ENCODE results near the gene MCAT.

- no peak for TF ChIP-seq CTCF (IDR thresholded peaks at IDR 0.05)
- TF ChIP-seq POLR2AphosphoS5 (IDR thresholded peaks at IDR 0.05), result peak in 1 of 3 donors; percentile 34
- no peak for TF ChIP-seq POLR2A (IDR thresholded peaks at IDR 0.05)
These were observed 9.3 kb upstream of the MCAT start for GRCh38 chr22:43152357-43153071.

All from breast epithelium (tissue), 3 donors.